ENCODE results near the gene TAS2R1.

The TAS2R1 gene

DNA sequence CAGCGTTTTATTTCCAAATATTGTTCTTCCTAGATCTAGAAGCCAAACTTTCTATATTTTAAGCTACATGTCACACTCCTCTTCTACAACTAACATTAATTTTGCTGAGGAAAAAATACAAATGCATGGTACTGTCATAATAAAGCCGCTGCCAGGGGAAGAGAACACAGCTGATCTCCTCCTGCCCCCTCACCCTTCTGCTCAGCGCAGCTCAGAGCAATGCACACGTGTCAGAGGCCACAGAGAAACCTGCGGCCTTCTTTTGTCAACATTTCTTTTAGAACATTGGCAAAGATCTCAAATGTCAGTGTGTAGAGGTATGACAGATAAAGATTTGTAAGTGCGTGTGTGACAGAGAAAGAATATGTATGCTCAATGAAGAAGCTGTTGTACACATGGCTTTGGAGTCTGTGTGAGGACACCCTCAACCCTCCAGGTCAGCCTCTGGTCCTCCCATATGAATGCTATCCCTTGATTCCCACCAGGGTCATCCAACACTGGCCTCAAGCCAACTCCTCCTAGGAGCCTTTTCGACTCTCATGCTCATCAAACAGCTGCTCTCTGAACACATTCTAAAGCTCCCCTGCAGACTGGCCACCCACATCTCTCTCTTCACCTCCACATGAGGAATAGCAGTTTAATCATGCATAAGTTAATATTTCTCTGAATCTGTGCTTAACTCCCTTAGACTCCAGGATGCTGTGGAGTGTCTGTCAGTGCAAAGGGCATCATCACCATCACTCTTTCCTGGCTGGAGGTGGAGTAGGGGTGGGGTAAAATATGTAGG, 40.9 kb downstream of the TAS2R1 start:
- no peak overlapping the region for H3K4me3 ChIP-seq (ENCODE audit: low read depth, low read length)
- TF ChIP-seq, protein P1, sequence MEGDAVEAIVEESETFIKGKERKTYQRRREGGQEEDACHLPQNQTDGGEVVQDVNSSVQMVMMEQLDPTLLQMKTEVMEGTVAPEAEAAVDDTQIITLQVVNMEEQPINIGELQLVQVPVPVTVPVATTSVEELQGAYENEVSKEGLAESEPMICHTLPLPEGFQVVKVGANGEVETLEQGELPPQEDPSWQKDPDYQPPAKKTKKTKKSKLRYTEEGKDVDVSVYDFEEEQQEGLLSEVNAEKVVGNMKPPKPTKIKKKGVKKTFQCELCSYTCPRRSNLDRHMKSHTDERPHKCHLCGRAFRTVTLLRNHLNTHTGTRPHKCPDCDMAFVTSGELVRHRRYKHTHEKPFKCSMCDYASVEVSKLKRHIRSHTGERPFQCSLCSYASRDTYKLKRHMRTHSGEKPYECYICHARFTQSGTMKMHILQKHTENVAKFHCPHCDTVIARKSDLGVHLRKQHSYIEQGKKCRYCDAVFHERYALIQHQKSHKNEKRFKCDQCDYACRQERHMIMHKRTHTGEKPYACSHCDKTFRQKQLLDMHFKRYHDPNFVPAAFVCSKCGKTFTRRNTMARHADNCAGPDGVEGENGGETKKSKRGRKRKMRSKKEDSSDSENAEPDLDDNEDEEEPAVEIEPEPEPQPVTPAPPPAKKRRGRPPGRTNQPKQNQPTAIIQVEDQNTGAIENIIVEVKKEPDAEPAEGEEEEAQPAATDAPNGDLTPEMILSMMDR (IDR thresholded peaks at IDR 0.05; ENCODE audit: low read depth, low read length) = no peak

DNA sequence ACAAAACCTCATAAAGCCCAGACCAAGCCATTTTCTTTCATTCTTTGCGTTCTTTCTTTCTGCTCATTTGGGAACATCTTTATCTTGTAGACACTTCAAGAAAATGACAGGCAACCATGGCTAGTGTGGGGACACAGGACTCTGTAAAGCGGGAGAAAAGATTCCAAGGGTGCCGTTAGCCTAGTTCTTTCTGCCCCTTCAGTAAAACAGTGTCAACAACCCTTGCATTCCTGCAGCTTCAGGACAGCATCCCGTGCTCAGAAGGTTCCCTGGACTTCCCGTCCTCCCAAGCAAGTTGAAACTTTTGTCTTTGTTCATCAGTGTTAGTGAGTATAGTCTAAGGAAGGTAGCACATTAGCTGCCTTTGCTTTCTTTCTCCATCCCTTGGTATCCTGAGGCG, 41.9 kb downstream of the TAS2R1 start:
- TF ChIP-seq, protein P1 (IDR thresholded peaks at IDR 0.05; ENCODE audit: low read depth, low read length) = no peak

DNA sequence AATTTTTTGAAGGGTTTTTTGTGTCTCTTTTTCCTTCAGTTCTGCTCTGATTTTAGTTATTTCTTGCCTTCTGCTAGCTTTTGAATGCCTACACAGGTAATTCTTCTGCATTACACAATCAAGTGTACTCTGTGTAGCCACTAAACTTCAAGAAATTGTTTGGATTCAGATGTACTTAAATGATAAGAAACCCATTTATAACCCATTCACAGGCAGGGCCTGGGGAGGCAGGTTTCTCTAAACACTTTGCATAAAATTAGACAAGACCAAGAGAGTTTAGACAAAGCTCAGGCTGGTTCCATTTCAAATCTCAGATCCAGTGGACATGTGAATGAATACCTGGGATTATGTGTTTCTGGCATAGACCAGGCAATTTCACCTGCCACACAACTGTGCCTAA, 43.0 kb downstream of the TAS2R1 start:
- no peak overlapping the region for H3K4me3 ChIP-seq (ENCODE audit: low read depth, low read length)
- TF ChIP-seq, protein P1 (IDR thresholded peaks at IDR 0.05; ENCODE audit: low read depth, low read length) = no peak

More for the DNA sequence above, 41.9 kb downstream of the TAS2R1 start:
- H3K4me3 ChIP-seq (ENCODE audit: low read depth, low read length) = no peak overlapping the region

DNA sequence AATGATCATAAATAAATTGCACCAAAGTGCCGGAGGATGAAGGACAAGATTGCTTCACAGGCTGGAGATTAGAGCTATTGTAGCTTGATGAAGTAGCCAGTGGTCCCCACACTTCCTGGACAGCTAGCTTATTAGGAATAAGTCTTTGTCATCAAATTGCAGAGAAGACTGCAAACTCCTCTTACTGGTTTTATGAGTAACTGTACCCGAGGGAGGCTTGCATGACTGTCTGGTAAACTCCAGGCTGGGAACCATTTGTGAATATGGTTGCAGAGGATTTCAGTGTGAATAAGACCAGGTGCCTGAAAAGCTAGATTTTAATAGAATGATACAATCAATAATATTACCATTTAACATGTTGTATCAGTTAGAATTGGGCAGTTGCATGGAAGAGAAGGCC, 47.7 kb downstream of the TAS2R1 start:
- H3K4me3 ChIP-seq (ENCODE audit: low read depth, low read length) = no peak overlapping the region

More for the DNA sequence above, 47.7 kb downstream of the TAS2R1 start:
- TF ChIP-seq, protein P1 (IDR thresholded peaks at IDR 0.05; ENCODE audit: low read depth, low read length) = no peak
